ENCODE data around the gene STXBP6. TPM values are rescaled to one million over a fixed set of nuclear protein-coding genes. Genes with fewer than 3 reads are reported as not detected.

The STXBP6 gene
- total and polyA plus RNA-seq, 2 donors (not counting 3 experiments of a cell fraction or from before 2014, with no cell fraction given) = 0.06 TPM; not detected in 1

GRCh38 chr14:24957814-24958213 is 92.1 kb downstream of the STXBP6 start:
- no TSS peak for BruUV-seq (replicated peaks)
- CTCF ChIA-PET = no interaction called here

GRCh38 chr14:24956104-24956503 is 93.8 kb downstream of the STXBP6 start:
- H3K4me3 ChIP-seq (replicated peaks in 1 of 3; ENCODE audit: insufficient read depth in 1 of 3, low read depth in 1 of 3, low read length in 3 of 3) = no peak overlapping the region
- H3K79me2 ChIP-seq (ENCODE audit: control insufficient read depth, insufficient read depth, low read length) = no peaks in the 10 kb centered on the region
- TF ChIP-seq CTCF (IDR thresholded peaks at IDR 0.05; ENCODE audit: extremely low read depth in 1 of 2, insufficient read depth in 1 of 2, low read depth in 1 of 2, low read length in 2 of 2) (no peak), MYC (IDR thresholded peaks at IDR 0.05; ENCODE audit: low read depth, low read length) (no peak), FOS (IDR thresholded peaks at IDR 0.05; ENCODE audit: borderline replicate concordance, insufficient read depth, low read length) (no peak), EZH2 (IDR thresholded peaks at IDR 0.05; ENCODE audit: borderline replicate concordance, low read depth, low read length, severe bottlenecking) (no peak), MAX (IDR thresholded peaks at IDR 0.05; ENCODE audit: insufficient read depth, insufficient read length) (no peak), JUN (IDR thresholded peaks at IDR 0.05; ENCODE audit: borderline replicate concordance, insufficient read depth, insufficient read length, low read depth) (no peak), POLR2AphosphoS5 (IDR thresholded peaks at IDR 0.05; ENCODE audit: insufficient read depth, low read depth, low read length) (no peak), GATA2 (IDR thresholded peaks at IDR 0.05; ENCODE audit: insufficient read depth, insufficient read length, low read depth, low read length) (no peak), POLR2A (IDR thresholded peaks at IDR 0.05; ENCODE audit: low read depth, low read length) (no peak)
- POLR2A ChIA-PET = no interaction called here
- no peaks in the 10 kb centered on the region for H3K9me1 ChIP-seq (replicated peaks; ENCODE audit: control insufficient read depth, extremely low read depth, insufficient read depth, low read length)
- no TSS peak for BruUV-seq (replicated peaks)
- H4K20me1 ChIP-seq (replicated peaks; ENCODE audit: control insufficient read depth, extremely low read depth, insufficient read depth, low read length) = no peaks in the 10 kb centered on the region
- CTCF ChIA-PET = no interaction called here
- H3K9me3 ChIP-seq (replicated peaks; ENCODE audit: control insufficient read depth, insufficient read depth, low read length) = no peaks in the 10 kb centered on the region
- no peaks in the 10 kb centered on the region for H3K36me3 ChIP-seq (ENCODE audit: control insufficient read depth in 2 of 2, extremely low read depth in 1 of 2, insufficient read depth in 2 of 2, low read length in 2 of 2)
- dilution Hi-C loops (cut with MboI; ENCODE audit: extremely low pct_ligation_motif_present, low sequenced_read_pairs) (no loop called here), intact Hi-C loops (cut with micrococcal nuclease) (no loop called here)
- H3K27me3 ChIP-seq (ENCODE audit: control insufficient read depth in 2 of 2, insufficient read depth in 2 of 2, low read length in 2 of 2) = no peaks in the 10 kb centered on the region
- no peaks in the 10 kb centered on the region for H3K4me1 ChIP-seq (ENCODE audit: control insufficient read depth, extremely low read depth, insufficient read depth, low read length)
- H3K9ac ChIP-seq (replicated peaks; ENCODE audit: extremely low read depth, insufficient read depth, low read length) = no peak overlapping the region
- FAIRE-seq (no peak), DNase-seq (ENCODE audit: low read depth, low spot score) (no peak)
- H2AFZ ChIP-seq (ENCODE audit: low read depth, low read length) = no peak overlapping the region
- no peak overlapping the region for H3K27ac ChIP-seq (ENCODE audit: insufficient read depth, low read depth, low read length)
- H3K4me2 ChIP-seq (ENCODE audit: insufficient read depth, low read length) = no peak overlapping the region

More at GRCh38 chr14:24957814-24958213, 92.1 kb downstream of the STXBP6 start:
- H3K27ac ChIP-seq (ENCODE audit: insufficient read depth, low read depth, low read length) = no peak overlapping the region
- no peaks in the 10 kb centered on the region for H3K9me3 ChIP-seq (replicated peaks; ENCODE audit: control insufficient read depth, insufficient read depth, low read length)
- no peaks in the 10 kb centered on the region for H3K36me3 ChIP-seq (ENCODE audit: control insufficient read depth in 2 of 2, extremely low read depth in 1 of 2, insufficient read depth in 2 of 2, low read length in 2 of 2)
- no peak for DNase-seq (ENCODE audit: low read depth, low spot score)
- H3K4me1 ChIP-seq (ENCODE audit: control insufficient read depth, extremely low read depth, insufficient read depth, low read length) = no peaks in the 10 kb centered on the region
- no peaks in the 10 kb centered on the region for H4K20me1 ChIP-seq (replicated peaks; ENCODE audit: control insufficient read depth, extremely low read depth, insufficient read depth, low read length)
- H2AFZ ChIP-seq (ENCODE audit: low read depth, low read length) = no peak overlapping the region
- dilution Hi-C loops (cut with MboI; ENCODE audit: extremely low pct_ligation_motif_present, low sequenced_read_pairs) = no loop called here
- H3K4me3 ChIP-seq (replicated peaks in 1 of 3; ENCODE audit: insufficient read depth in 1 of 3, low read depth in 1 of 3, low read length in 3 of 3) = no peak overlapping the region
- no peak for FAIRE-seq
- no peaks in the 10 kb centered on the region for H3K79me2 ChIP-seq (ENCODE audit: control insufficient read depth, insufficient read depth, low read length)
- H3K4me2 ChIP-seq (ENCODE audit: insufficient read depth, low read length) = no peak overlapping the region
- intact Hi-C loops (cut with micrococcal nuclease) = no loop called here
- no peak overlapping the region for H3K9ac ChIP-seq (replicated peaks; ENCODE audit: extremely low read depth, insufficient read depth, low read length)
- H3K27me3 ChIP-seq (ENCODE audit: control insufficient read depth in 2 of 2, insufficient read depth in 2 of 2, low read length in 2 of 2) = no peaks in the 10 kb centered on the region
- no peak for TF ChIP-seq CTCF (IDR thresholded peaks at IDR 0.05; ENCODE audit: extremely low read depth in 1 of 2, insufficient read depth in 1 of 2, low read depth in 1 of 2, low read length in 2 of 2)
- POLR2A ChIA-PET = no interaction called here
- no peaks in the 10 kb centered on the region for H3K9me1 ChIP-seq (replicated peaks; ENCODE audit: control insufficient read depth, extremely low read depth, insufficient read depth, low read length)

Measured in endothelial cell of umbilical vein (primary cell).